Measurements from ENCODE around the gene GIMAP8. TPM values are rescaled to one million over a fixed set of nuclear protein-coding genes. Genes with fewer than 3 reads are reported as not detected.
"Not testable (repeated sequence)": the region's sequence is repeated elsewhere in the genome, so short reads cannot be mapped to it uniquely, and the experiment has no call there.

Gene GIMAP8
- total RNA-seq, 1 donor from 2014 or later = not detected

GRCh38 chr7:150519310-150519709 lies 68.9 kb downstream of the GIMAP8 start:
- no peak overlapping the region for H3K9ac ChIP-seq
- no peaks in the 10 kb centered on the region for H4K20me1 ChIP-seq (ENCODE audit: low read depth)
- H3K9me3 ChIP-seq (ENCODE audit: low read depth) = no peaks in the 10 kb centered on the region
- no peak for DNase-seq (ENCODE audit: low spot score)
- Mint-ChIP-seq H3K27ac (no peak overlapping the region), H3K27me3 (ENCODE audit: insufficient read depth, low read depth) (peaks cover 3% of the 10 kb centered on the region), H3K4me1 (no peaks in the 10 kb centered on the region), H3K4me3 (no peak overlapping the region), H3K9me3 (no peaks in the 10 kb centered on the region), H3K36me3 (no peaks in the 10 kb centered on the region)
- no peak overlapping the region for H3K4me3 ChIP-seq
- H2AFZ ChIP-seq (replicated peaks) = no peak overlapping the region
- H3K4me1 ChIP-seq = no peaks in the 10 kb centered on the region
- H3F3A ChIP-seq (ENCODE audit: low read depth) = no peaks in the 10 kb centered on the region
- peaks cover 4% of the 10 kb centered on the region for H3K27me3 ChIP-seq
- H3K4me2 ChIP-seq = no peak overlapping the region
- no peaks in the 10 kb centered on the region for H3K79me2 ChIP-seq (ENCODE audit: low read depth)
- TF ChIP-seq CTCF (IDR thresholded peaks at IDR 0.05) = no peak
- no peak for TF ChIP-seq EZH2phosphoT487 (IDR thresholded peaks at IDR 0.05)
- TF ChIP-seq EZH2 (IDR thresholded peaks at IDR 0.05) = no peak
- no peak overlapping the region for H3K27ac ChIP-seq
- no peaks in the 10 kb centered on the region for H3K36me3 ChIP-seq

DNA sequence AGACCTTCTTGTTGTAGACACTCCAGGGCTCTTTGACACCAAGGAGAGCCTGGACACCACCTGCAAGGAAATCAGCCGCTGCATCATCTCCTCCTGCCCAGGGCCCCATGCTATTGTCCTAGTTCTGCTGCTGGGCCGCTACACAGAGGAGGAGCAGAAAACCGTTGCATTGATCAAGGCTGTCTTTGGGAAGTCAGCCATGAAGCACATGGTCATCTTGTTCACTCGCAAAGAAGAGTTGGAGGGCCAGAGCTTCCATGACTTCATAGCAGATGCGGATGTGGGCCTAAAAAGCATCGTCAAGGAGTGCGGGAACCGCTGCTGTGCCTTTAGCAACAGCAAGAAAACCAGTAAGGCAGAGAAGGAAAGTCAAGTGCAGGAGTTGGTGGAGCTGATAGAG lies 69.7 kb downstream of the GIMAP8 start:
- Histone ChIP-seq H3K9me3 (ENCODE audit: low read depth) (no peaks in the 10 kb centered on the region), H3K4me1 (no peaks in the 10 kb centered on the region), H3K4me2 (no peak overlapping the region), H3K9ac (no peak overlapping the region), H3K4me3 (no peak overlapping the region), H3K79me2 (ENCODE audit: low read depth) (no peaks in the 10 kb centered on the region), H3K36me3 (no peaks in the 10 kb centered on the region), H2AFZ (replicated peaks) (no peak overlapping the region), H3K27me3 (peaks cover 4% of the 10 kb centered on the region), H4K20me1 (ENCODE audit: low read depth) (no peaks in the 10 kb centered on the region), H3K27ac (no peak overlapping the region), H3F3A (ENCODE audit: low read depth) (no peaks in the 10 kb centered on the region)
- Mint-ChIP-seq H3K27me3 (ENCODE audit: insufficient read depth, low read depth) (no peaks in the 10 kb centered on the region), H3K27ac (no peak overlapping the region), H3K4me3 (no peak overlapping the region), H3K36me3 (no peaks in the 10 kb centered on the region), H3K4me1 (no peaks in the 10 kb centered on the region), H3K9me3 (no peaks in the 10 kb centered on the region)
- TF ChIP-seq CTCF (IDR thresholded peaks at IDR 0.05) (no peak), EZH2 (IDR thresholded peaks at IDR 0.05) (no peak), EZH2phosphoT487 (IDR thresholded peaks at IDR 0.05) (no peak)
- DNase-seq (ENCODE audit: low spot score) = no peak

- H3K4me3 ChIP-seq; DNase-seq (ENCODE audit: low spot score): not testable (repeated sequence)
These were observed 72.5 kb downstream of the GIMAP8 start for GRCh38 chr7:150522931-150523330.

GRCh38 chr7:150524018-150524417 lies 73.6 kb downstream of the GIMAP8 start:
- H3K4me3 ChIP-seq = no peak overlapping the region
- no peaks in the 10 kb centered on the region for H3K79me2 ChIP-seq (ENCODE audit: low read depth)
- H3K27ac Mint-ChIP-seq = no peak overlapping the region
- H3K36me3 ChIP-seq = no peaks in the 10 kb centered on the region
- no peaks in the 10 kb centered on the region for H3K36me3 Mint-ChIP-seq
- H3K4me2 ChIP-seq = no peak overlapping the region
- H3K9me3 ChIP-seq (ENCODE audit: low read depth) = no peaks in the 10 kb centered on the region
- no peak overlapping the region for H3K27ac ChIP-seq
- H3K4me3 Mint-ChIP-seq = no peak overlapping the region
- no peaks in the 10 kb centered on the region for H3F3A ChIP-seq (ENCODE audit: low read depth)
- no peaks in the 10 kb centered on the region for H3K4me1 ChIP-seq
- H3K9ac ChIP-seq = no peak overlapping the region
- H3K9me3 Mint-ChIP-seq = peaks cover 2% of the 10 kb centered on the region
- H3K4me1 Mint-ChIP-seq = no peaks in the 10 kb centered on the region
- H4K20me1 ChIP-seq (ENCODE audit: low read depth) = no peaks in the 10 kb centered on the region
- no peaks in the 10 kb centered on the region for H3K27me3 Mint-ChIP-seq (ENCODE audit: insufficient read depth, low read depth)
- H2AFZ ChIP-seq (replicated peaks) = no peak overlapping the region
- H3K27me3 ChIP-seq = no peaks in the 10 kb centered on the region
- no peak for DNase-seq (ENCODE audit: low spot score)
- TF ChIP-seq CTCF (IDR thresholded peaks at IDR 0.05) = no peak
- no peak for TF ChIP-seq EZH2 (IDR thresholded peaks at IDR 0.05)
- no peak for TF ChIP-seq EZH2phosphoT487 (IDR thresholded peaks at IDR 0.05)

More at GRCh38 chr7:150522931-150523330, 72.5 kb downstream of the GIMAP8 start:
- not testable (repeated sequence) for H3K36me3 Mint-ChIP-seq; H3K9me3 Mint-ChIP-seq; H3K27me3 Mint-ChIP-seq (ENCODE audit: insufficient read depth, low read depth); H4K20me1 ChIP-seq (ENCODE audit: low read depth); H3K79me2 ChIP-seq (ENCODE audit: low read depth); H3K27ac ChIP-seq; H3F3A ChIP-seq (ENCODE audit: low read depth); H2AFZ ChIP-seq (replicated peaks); H3K4me2 ChIP-seq; H3K36me3 ChIP-seq; H3K27ac Mint-ChIP-seq; H3K4me3 Mint-ChIP-seq; H3K9me3 ChIP-seq (ENCODE audit: low read depth); H3K4me1 Mint-ChIP-seq; H3K9ac ChIP-seq; H3K4me1 ChIP-seq; H3K27me3 ChIP-seq

Other genes with a start within 250 kb of the GIMAP8 start
- gene LRRC61, start 127.3 kb upstream of the GIMAP8 start, total RNA-seq (ENCODE audit: low replicate concordance) = 2.0 and 14.3 TPM in 2 replicates
- not detected in 2 replicates for gene ACTR3C, start 127.1 kb upstream of the GIMAP8 start, total RNA-seq (ENCODE audit: low replicate concordance)
- gene RARRES2, start 109.0 kb upstream of the GIMAP8 start, total RNA-seq (ENCODE audit: low replicate concordance) = 0.19 and 0.43 TPM in 2 replicates
- gene REPIN1, start 81.8 kb upstream of the GIMAP8 start, total RNA-seq (ENCODE audit: low replicate concordance) = 18.0 and 58.9 TPM in 2 replicates
- 3.0 and 26.1 TPM in 2 replicates for gene ZNF775, start 71.3 kb upstream of the GIMAP8 start, total RNA-seq (ENCODE audit: low replicate concordance)
- gene GIMAP7, start 64.2 kb downstream of the GIMAP8 start, total RNA-seq (ENCODE audit: low replicate concordance) = not detected in 2 replicates
- gene GIMAP4, start 116.8 kb downstream of the GIMAP8 start, total RNA-seq (ENCODE audit: low replicate concordance) = not detected in 2 replicates
- gene GIMAP6, start 181.8 kb downstream of the GIMAP8 start, total RNA-seq (ENCODE audit: low replicate concordance) = not detected in 2 replicates
- not detected in 2 replicates for gene GIMAP2, start 235.1 kb downstream of the GIMAP8 start, total RNA-seq (ENCODE audit: low replicate concordance)